H1 (cell line): ENCODE measurements around the gene GSDMA. TPM values are rescaled to one million over a fixed set of nuclear protein-coding genes. Genes with fewer than 3 reads are reported as not detected.

Experiments
- CTCF ChIA-PET: fragments of 300-600 bp; sonication (Branson Sonifier 250); formaldehyde crosslinking; loops from one replicate; lab custom pipeline; 2021; ENCODE audit not compliant: partially characterized antibody; lab: Charles Lee
- POLR2A ChIA-PET: fragments of 300-600 bp; sonication (Branson Sonifier 250); formaldehyde crosslinking; loops from one replicate; lab custom pipeline; 2021; ENCODE audit warnings: inconsistent platforms; ENCODE audit not compliant: partially characterized antibody; lab: Charles Lee
- DNase-seq, 2 experiments: peaks; one replicate each; pipeline versions ENCODE4 v3.0.0 to v3.0.0-alpha.2; 2010 to 2022; ENCODE audit warnings: low spot score in 2 of 2, low read depth in 1 of 2, mixed read lengths in 1 of 2
- FAIRE-seq: peaks from 2 replicates; lab custom pipeline; 2011; peaks lifted over from hg19 to GRCh38; lab: Jason Lieb, UNC
- H2AFZ ChIP-seq: 2 replicates; pipeline ENCODE4 v1.8.1; 2012; ENCODE audit warnings: low read length, inconsistent platforms
- H2AK5ac ChIP-seq: 2 replicates; pipeline ENCODE4 v1.6.1; 2013; ENCODE audit warnings: low read depth, low read length
- H2BK120ac ChIP-seq: replicated peaks from 2 replicates; pipeline ENCODE3; 2013; ENCODE audit warnings: low read depth, low read length, inconsistent platforms
- H2BK12ac ChIP-seq: 2 replicates; pipeline ENCODE4 v1.6.1; 2013; ENCODE audit warnings: low read depth, low read length
- H2BK15ac ChIP-seq: 2 replicates; pipeline ENCODE4 v1.6.1; 2013; ENCODE audit warnings: low read length
- H2BK20ac ChIP-seq: 2 replicates; pipeline ENCODE4 v1.6.1; 2013; ENCODE audit warnings: low read length
- H2BK5ac ChIP-seq: 2 replicates; pipeline ENCODE4 v1.6.1; 2013; ENCODE audit warnings: low read depth, low read length
- H3K14ac ChIP-seq: 2 replicates; pipeline ENCODE4 v1.6.1; 2013; ENCODE audit warnings: inconsistent platforms; ENCODE audit not compliant: insufficient read length
- H3K18ac ChIP-seq: 2 replicates; pipeline ENCODE4 v1.6.1; 2013; ENCODE audit warnings: low read length; ENCODE audit errors: extremely low read depth
- H3K23ac ChIP-seq: 2 replicates; pipeline ENCODE4 v1.6.1; 2013; ENCODE audit warnings: inconsistent platforms; ENCODE audit not compliant: insufficient read length
- H3K23me2 ChIP-seq: 2 replicates; pipeline ENCODE4 v1.6.1; 2013; ENCODE audit warnings: low read depth, low read length
- H3K27ac ChIP-seq: 2 replicates; pipeline ENCODE4 v1.6.1; 2011; ENCODE audit warnings: low read depth, low read length, inconsistent platforms
- H3K27me3 ChIP-seq, 4 experiments: replicated peaks in 1 of 4; 1 replicate in 1 of 4; 2 replicates in 3 of 4; pipeline versions ENCODE4 v1.6.1 to v1.8.1; 2011 to 2013; ENCODE audit warnings: low read length in 3 of 4, mild to moderate bottlenecking in 3 of 4, inconsistent platforms in 2 of 4, mixed read lengths in 2 of 4, moderate library complexity in 1 of 4; ENCODE audit not compliant: control insufficient read depth in 3 of 4, insufficient read depth in 3 of 4; ENCODE audit errors: extremely low read depth in 1 of 4
- H3K36me3 ChIP-seq, 4 experiments: 2 replicates each; pipeline versions ENCODE4 v1.6.1 to v1.8.1; 2011 to 2013; ENCODE audit warnings: mild to moderate bottlenecking in 4 of 4, low read length in 3 of 4, moderate library complexity in 2 of 4, control low read depth in 1 of 4, inconsistent platforms in 1 of 4; ENCODE audit not compliant: insufficient read depth in 4 of 4, control insufficient read depth in 2 of 4
- H3K4ac ChIP-seq: replicated peaks from 2 replicates; pipeline ENCODE3; 2013; ENCODE audit warnings: low read length, low read depth, mixed read lengths, inconsistent platforms; ENCODE audit not compliant: insufficient read length
- H3K4me1 ChIP-seq, 4 experiments: replicated peaks in 1 of 4; 1 replicate in 1 of 4; 2 replicates in 3 of 4; pipeline versions ENCODE4 v1.6.1 to v1.8.1; 2011 to 2013; ENCODE audit warnings: low read length in 3 of 4, inconsistent platforms in 2 of 4, mixed read lengths in 1 of 4; ENCODE audit not compliant: insufficient read depth in 4 of 4, control insufficient read depth in 3 of 4
- H3K4me2 ChIP-seq, 2 experiments: 2 replicates each; pipeline versions ENCODE4 v1.6.1 to v1.8.1; 2011 to 2013; ENCODE audit warnings: low read depth in 2 of 2, low read length in 2 of 2, control low read depth in 1 of 2, inconsistent platforms in 1 of 2, mild to moderate bottlenecking in 1 of 2; ENCODE audit not compliant: insufficient read depth in 1 of 2
- H3K4me3 ChIP-seq, 4 experiments: fragments of 200-600, 300-600 bp in 1 of 4; sonication (generic), shearing (Covaris generic), sonication (Bioruptor Twin) in 1 of 4; 2 replicates each; pipeline versions ENCODE4 v1.5.1 to v1.8.1; 2011 to 2016; ENCODE audit warnings: low read length in 4 of 4, low read depth in 3 of 4, control low read depth in 2 of 4, inconsistent platforms in 2 of 4, mild to moderate bottlenecking in 2 of 4, mixed read lengths in 1 of 4, moderate library complexity in 1 of 4; ENCODE audit not compliant: insufficient read depth in 2 of 4; ENCODE audit errors: extremely low read depth in 1 of 4
- H3K56ac ChIP-seq: replicated peaks from 2 replicates; pipeline ENCODE3; 2013; ENCODE audit warnings: low read depth, mild to moderate bottlenecking, mixed read lengths, low read length, inconsistent platforms; ENCODE audit not compliant: insufficient read length
- H3K79me1 ChIP-seq: 2 replicates; pipeline ENCODE4 v1.6.1; 2013; ENCODE audit warnings: low read depth, low read length, control low read depth
- H3K79me2 ChIP-seq, 2 experiments: 2 replicates each; pipeline versions ENCODE4 v1.6.1 to v1.8.1; 2012 to 2013; ENCODE audit warnings: low read length in 2 of 2, mild to moderate bottlenecking in 2 of 2, inconsistent platforms in 1 of 2; ENCODE audit not compliant: insufficient read depth in 2 of 2, control insufficient read depth in 1 of 2
- H3K9ac ChIP-seq, 4 experiments: replicated peaks in 1 of 4; 1 replicate in 1 of 4; 2 replicates in 3 of 4; pipeline versions ENCODE4 v1.6.1 to v1.8.1; 2011 to 2013; ENCODE audit warnings: low read depth in 3 of 4, low read length in 3 of 4, control low read depth in 2 of 4, mild to moderate bottlenecking in 2 of 4, moderate library complexity in 2 of 4, inconsistent platforms in 1 of 4; ENCODE audit errors: extremely low read depth in 1 of 4
- H3K9me3 ChIP-seq, 2 experiments: 2 replicates each; pipeline versions ENCODE4 v1.6.1 to v1.8.1; 2012 to 2013; ENCODE audit warnings: mild to moderate bottlenecking in 2 of 2, moderate library complexity in 2 of 2, control low read depth in 1 of 2, inconsistent platforms in 1 of 2, low read depth in 1 of 2, low read length in 1 of 2, mixed read lengths in 1 of 2; ENCODE audit not compliant: insufficient read depth in 2 of 2
- H4K20me1 ChIP-seq, 2 experiments: replicated peaks in 1 of 2; 2 replicates each; pipeline versions ENCODE3 to v1.8.1; 2011 to 2013; ENCODE audit warnings: inconsistent platforms in 2 of 2, low read length in 2 of 2, mild to moderate bottlenecking in 1 of 2; ENCODE audit not compliant: insufficient read depth in 2 of 2, control insufficient read depth in 1 of 2
- H4K5ac ChIP-seq: 2 replicates; pipeline ENCODE4 v1.6.1; 2013; ENCODE audit warnings: low read length, low read depth, mixed read lengths, inconsistent platforms; ENCODE audit not compliant: insufficient read length
- H4K8ac ChIP-seq: 2 replicates; pipeline ENCODE4 v1.8.0; 2013; ENCODE audit warnings: mild to moderate bottlenecking, moderate library complexity, low read length, inconsistent platforms; ENCODE audit not compliant: insufficient read depth; ENCODE audit errors: extremely low read depth
- H4K91ac ChIP-seq: replicated peaks from 2 replicates; pipeline ENCODE3; 2013; ENCODE audit warnings: low read length, mixed read lengths, inconsistent platforms; ENCODE audit not compliant: insufficient read length
- BACH1 ChIP-seq: IDR thresholded peaks from 2 replicates; pipeline ENCODE4 v1.6.1; 2012; ENCODE audit warnings: low read length, improper control_type of control experiment
- KDM4A ChIP-seq: IDR thresholded peaks from one replicate; pipeline ENCODE4 v1.7.1; 2012; ENCODE audit warnings: low read depth, mild to moderate bottlenecking, moderate library complexity, low read length, inconsistent platforms; ENCODE audit not compliant: severe bottlenecking
- SIRT6 ChIP-seq: IDR thresholded peaks from one replicate; pipeline ENCODE4 v1.7.1; 2012; ENCODE audit warnings: low read length, inconsistent platforms
- SP1 ChIP-seq: IDR thresholded peaks from 2 replicates; pipeline ENCODE4 v1.6.1; 2011; ENCODE audit warnings: low read depth, low read length
- ZNF274 ChIP-seq: IDR thresholded peaks from 2 replicates; pipeline ENCODE4 v1.7.0; 2012; ENCODE audit warnings: low read length, borderline replicate concordance; ENCODE audit errors: extremely low read depth
- WGBS, 2 experiments: shearing (Covaris generic) in 1 of 2; methylation state at CpG; one replicate each; pipeline versions ENCODE4 v1.1.6 to v1.1.7; 2013 to 2015; ENCODE audit warnings: low lambda C conversion rate in 2 of 2, mixed read lengths in 2 of 2, inconsistent platforms in 1 of 2, low coverage in 1 of 2, missing lambda C conversion rate in 1 of 2; ENCODE audit not compliant: insufficient replicate concordance in 2 of 2, insufficient coverage in 1 of 2, insufficient read length in 1 of 2; ENCODE audit errors: extremely low coverage in 1 of 2, missing lambda C conversion rate in 1 of 2; 5-methylcytosine and 5-hydroxymethylcytosine counted together
- polyA plus RNA-seq, 7 experiments: library from polyadenylated mRNA; depleted of rRNA in 3 of 7; stranded (reverse) in 5 of 7; unstranded in 2 of 7; fragments of >200 nt in 5 of 7; fragments of 200-250 nt in 2 of 7; gene quantifications; 1 replicate in 5 of 7; 2 replicates in 1 of 7; 4 replicates in 1 of 7; pipeline versions ENCODE4 v1.2.1 to v1.2.3, GENCODE V29; 2011 to 2013; ENCODE audit warnings: missing spikeins in 2 of 7, mixed read lengths in 2 of 7
- total RNA-seq: library from RNA; stranded (reverse); fragmentation: NEBNext Ultra II Directional; extraction: Animal tissue kit (Norgen Biotek cat#: 25700); gene quantifications from 2 replicates; pipeline ENCODE4 v1.2.1, GENCODE V29; 2021

The GSDMA gene
- total and polyA plus RNA-seq, 2 of the 8 experiments (the other 6 are each of a cell fraction or from before 2014, with no cell fraction given) = 0.03 TPM; not detected in 1

GRCh38 chr17:39924691-39925055 is 38.1 kb upstream of the GSDMA start:
- Histone ChIP-seq H3K9me3 (no peaks in the 10 kb centered on the region), H2AK5ac (no peak overlapping the region), H3K9ac (no peak overlapping the region), H3K23me2 (peaks cover 8% of the 10 kb centered on the region; the same call in 1 of the 2 replicates), H3K18ac (no peak overlapping the region), H3K27me3 (no peaks in the 10 kb centered on the region), H3K4me1 (peaks cover 9 to 26% (median 14%) of the 10 kb centered on the region in 4 experiments), H2AFZ (no peak overlapping the region), H3K14ac (no peak overlapping the region), H3K4me3 (no peak overlapping the region; a peak in 2 of 8 replicates), H4K5ac (no peak overlapping the region), H2BK20ac (no peak overlapping the region), H2BK5ac (no peak overlapping the region), H2BK15ac (0 out of 2 replicates have a peak overlapping the region, but pooled peaks have one; percentile 29), H4K91ac (no peak overlapping the region), H2BK12ac (no peak overlapping the region), H3K56ac (no peak overlapping the region), H3K79me2 (peaks cover 0 to 30% of the 10 kb centered on the region in 2 experiments; a peak in 2 of 4 replicates), H4K20me1 (peaks cover 18 to 19% of the 10 kb centered on the region in 2 experiments), H3K23ac (no peak overlapping the region), H3K27ac (0 out of 2 replicates have a peak overlapping the region, but pooled peaks have one; percentile 34), H4K8ac (no peak overlapping the region), H3K4ac (no peak overlapping the region), H2BK120ac (no peak overlapping the region), H3K4me2 (peak overlapping the region; percentile 25 to 53; a peak in 1 of 4 replicates), H3K79me1 (peaks cover 13% of the 10 kb centered on the region), H3K36me3 (peaks cover 13 to 24% (median 19%) of the 10 kb centered on the region in 4 experiments; a peak in 7 of 8 replicates)
- no peak for FAIRE-seq
- ChIA-PET CTCF (interaction anchor here (0.8 to 1.3 kb wide), 2 partner anchors 19 to 30 kb away, joined by 3 read pairs; no protein-coding TSS in a partner anchor), POLR2A (interaction anchor here (0.5 to 1.6 kb wide), 2 partner anchors 9 to 14 kb away, joined by 3 to 4 read pairs; no protein-coding TSS in a partner anchor)
- WGBS, 2 experiments = 94% methylated on average over 3 of the region's 3 CpGs; no CpG with 5 or more reads in 1 of the 2 experiments
- no peak for DNase-seq
- TF ChIP-seq SIRT6 (no peak), SP1 (no peak), ZNF274 (no peak), BACH1 (no peak), KDM4A (no peak)
